ENCODE data around the gene PSME2.

- TF ChIP-seq CTCF (IDR thresholded peaks at IDR 0.05; ENCODE audit: poor library complexity) = no peak
- TF ChIP-seq EZH2phosphoT487 (IDR thresholded peaks at IDR 0.05; ENCODE audit: low read depth, severe bottlenecking, unreplicated experiment) = no peak
Observed at GRCh38 chr14:24145219-24145618, 1.2 kb downstream of the PSME2 start.

Measured in hepatocyte (in vitro differentiated cells).